ENCODE data around the gene TXNRD1. TPM values are rescaled to one million over a fixed set of nuclear protein-coding genes. Genes with fewer than 3 reads are reported as not detected.

TXNRD1 gene
- total RNA-seq, 1 donor from 2014 or later, result 176 TPM

GRCh38 chr12:104305349-104305748 lies 89.8 kb downstream of the TXNRD1 start:
- no peaks in the 10 kb centered on the region for H3K27me3 ChIP-seq (ENCODE audit: insufficient read depth, low read length)
- H3K9me3 ChIP-seq (ENCODE audit: insufficient read depth, low read depth, low read length), result no peaks in the 10 kb centered on the region
- peaks cover 15% of the 10 kb centered on the region for H3K36me3 ChIP-seq (ENCODE audit: insufficient read depth, low read length)
- no peak overlapping the region for H3K27ac Mint-ChIP-seq (ENCODE audit: unreplicated experiment)
- H3K27me3 Mint-ChIP-seq (ENCODE audit: low read depth, unreplicated experiment), result no peaks in the 10 kb centered on the region
- H3K4me2 ChIP-seq (ENCODE audit: low read length), result no peak overlapping the region
- H3K27ac ChIP-seq (ENCODE audit: low read depth, low read length), result no peak overlapping the region
- H3K4me1 Mint-ChIP-seq (ENCODE audit: low read depth, unreplicated experiment), result peaks cover 4% of the 10 kb centered on the region
- H3K4me1 ChIP-seq (ENCODE audit: insufficient read depth, low read length), result peaks cover 12% of the 10 kb centered on the region
- no peak overlapping the region for H3K4me3 Mint-ChIP-seq (ENCODE audit: unreplicated experiment)
- FAIRE-seq (no peak), DNase-seq (ENCODE audit: low read depth) (no peak)
- H3K9me3 Mint-ChIP-seq (ENCODE audit: unreplicated experiment), result no peaks in the 10 kb centered on the region
- no peak for TF ChIP-seq CTCF (IDR thresholded peaks at IDR 0.05; ENCODE audit: insufficient read depth, low read depth, low read length)
- no peak for TF ChIP-seq EZH2 (IDR thresholded peaks at IDR 0.05; ENCODE audit: insufficient read depth, low read length)
- no peak overlapping the region for H3K9ac ChIP-seq (ENCODE audit: low read length)
- peaks cover 98% of the 10 kb centered on the region for H4K20me1 ChIP-seq (ENCODE audit: insufficient read depth, low read length)
- peaks cover 96% of the 10 kb centered on the region for H3K79me2 ChIP-seq (ENCODE audit: insufficient read depth, low read length)
- no peak overlapping the region for H3K4me3 ChIP-seq (ENCODE audit: insufficient read depth, low read depth, low read length)
- no peak overlapping the region for H2AFZ ChIP-seq (ENCODE audit: low read depth, low read length)
- peaks cover 19% of the 10 kb centered on the region for H3K36me3 Mint-ChIP-seq (ENCODE audit: low read depth, unreplicated experiment)

- no peaks in the 10 kb centered on the region for H3K9me3 Mint-ChIP-seq (ENCODE audit: unreplicated experiment)
- H3K27ac ChIP-seq (ENCODE audit: low read depth, low read length), result no peak overlapping the region
- H3K4me1 ChIP-seq (ENCODE audit: insufficient read depth, low read length), result peaks cover 12% of the 10 kb centered on the region
- no peaks in the 10 kb centered on the region for H3K9me3 ChIP-seq (ENCODE audit: insufficient read depth, low read depth, low read length)
- no peaks in the 10 kb centered on the region for H3K27me3 Mint-ChIP-seq (ENCODE audit: low read depth, unreplicated experiment)
- FAIRE-seq (no peak), DNase-seq (ENCODE audit: low read depth) (no peak)
- no peak overlapping the region for H2AFZ ChIP-seq (ENCODE audit: low read depth, low read length)
- H3K4me2 ChIP-seq (ENCODE audit: low read length), result no peak overlapping the region
- H3K27me3 ChIP-seq (ENCODE audit: insufficient read depth, low read length), result no peaks in the 10 kb centered on the region
- H3K36me3 ChIP-seq (ENCODE audit: insufficient read depth, low read length), result peaks cover 12% of the 10 kb centered on the region
- H3K4me3 Mint-ChIP-seq (ENCODE audit: unreplicated experiment), result no peak overlapping the region
- H3K4me1 Mint-ChIP-seq (ENCODE audit: low read depth, unreplicated experiment), result no peaks in the 10 kb centered on the region
- TF ChIP-seq CTCF (IDR thresholded peaks at IDR 0.05; ENCODE audit: insufficient read depth, low read depth, low read length), result no peak
- TF ChIP-seq EZH2 (IDR thresholded peaks at IDR 0.05; ENCODE audit: insufficient read depth, low read length), result no peak
- peaks cover 15% of the 10 kb centered on the region for H3K36me3 Mint-ChIP-seq (ENCODE audit: low read depth, unreplicated experiment)
- no peak overlapping the region for H3K9ac ChIP-seq (ENCODE audit: low read length)
- H4K20me1 ChIP-seq (ENCODE audit: insufficient read depth, low read length), result peaks cover 98% of the 10 kb centered on the region
- peaks cover 96% of the 10 kb centered on the region for H3K79me2 ChIP-seq (ENCODE audit: insufficient read depth, low read length)
- no peak overlapping the region for H3K27ac Mint-ChIP-seq (ENCODE audit: unreplicated experiment)
- no peak overlapping the region for H3K4me3 ChIP-seq (ENCODE audit: insufficient read depth, low read depth, low read length)
Observed at GRCh38 chr12:104306376-104306775, 90.8 kb downstream of the TXNRD1 start.

- H3K4me3 Mint-ChIP-seq (ENCODE audit: unreplicated experiment), result no peak overlapping the region
- no peak overlapping the region for H3K27ac Mint-ChIP-seq (ENCODE audit: unreplicated experiment)
- no peak for FAIRE-seq
- H4K20me1 ChIP-seq (ENCODE audit: insufficient read depth, low read length), result peaks cover 92% of the 10 kb centered on the region
- no peaks in the 10 kb centered on the region for H3K27me3 ChIP-seq (ENCODE audit: insufficient read depth, low read length)
- H2AFZ ChIP-seq (ENCODE audit: low read depth, low read length), result no peak overlapping the region
- no peaks in the 10 kb centered on the region for H3K9me3 ChIP-seq (ENCODE audit: insufficient read depth, low read depth, low read length)
- no peaks in the 10 kb centered on the region for H3K9me3 Mint-ChIP-seq (ENCODE audit: unreplicated experiment)
- H3K9ac ChIP-seq (ENCODE audit: low read length), result no peak overlapping the region
- no peaks in the 10 kb centered on the region for H3K27me3 Mint-ChIP-seq (ENCODE audit: low read depth, unreplicated experiment)
- DNase-seq (ENCODE audit: low read depth), result no peak
- H3K4me3 ChIP-seq (ENCODE audit: insufficient read depth, low read depth, low read length), result no peak overlapping the region
- no peak for TF ChIP-seq EZH2 (IDR thresholded peaks at IDR 0.05; ENCODE audit: insufficient read depth, low read length)
- TF ChIP-seq CTCF (IDR thresholded peaks at IDR 0.05; ENCODE audit: insufficient read depth, low read depth, low read length), result no peak
- peaks cover 12% of the 10 kb centered on the region for H3K4me1 ChIP-seq (ENCODE audit: insufficient read depth, low read length)
- no peak overlapping the region for H3K27ac ChIP-seq (ENCODE audit: low read depth, low read length)
- peaks cover 94% of the 10 kb centered on the region for H3K79me2 ChIP-seq (ENCODE audit: insufficient read depth, low read length)
- H3K36me3 Mint-ChIP-seq (ENCODE audit: low read depth, unreplicated experiment), result peaks cover 15% of the 10 kb centered on the region
- H3K4me1 Mint-ChIP-seq (ENCODE audit: low read depth, unreplicated experiment), result no peaks in the 10 kb centered on the region
- no peak overlapping the region for H3K4me2 ChIP-seq (ENCODE audit: low read length)
- H3K36me3 ChIP-seq (ENCODE audit: insufficient read depth, low read length), result peaks cover 13% of the 10 kb centered on the region
Observed at GRCh38 chr12:104306943-104307654, 91.5 kb downstream of the TXNRD1 start.

Measured in astrocyte (in vitro differentiated cells and primary cell).